ENCODE data around the gene BBS2.
A peak's percentile ranks its signal among the peaks of the same experiment; 100 is the strongest.

The BBS2 gene

GRCh38 chr16:56450275-56450985 is 69.4 kb downstream of the BBS2 start:
- in situ Hi-C loops (cut with MboI; ENCODE audit: low pct_unique_long_range_greater_than_20kb, low sequenced_read_pairs): no loop called here
- DNase-seq: peak; percentile 18

- no peak for DNase-seq
- in situ Hi-C loops (cut with MboI; ENCODE audit: low pct_unique_long_range_greater_than_20kb, low sequenced_read_pairs): no loop called here
These were observed 71.8 kb downstream of the BBS2 start for GRCh38 chr16:56448005-56448404.

GRCh38 chr16:56447286-56447685 is 72.5 kb downstream of the BBS2 start:
- no peak for DNase-seq
- in situ Hi-C loops (cut with MboI; ENCODE audit: low pct_unique_long_range_greater_than_20kb, low sequenced_read_pairs): no loop called here

GRCh38 chr16:56438038-56438437 is 81.8 kb downstream of the BBS2 start:
- no peak for DNase-seq
- in situ Hi-C loops (cut with MboI; ENCODE audit: low pct_unique_long_range_greater_than_20kb, low sequenced_read_pairs): no loop called here

GRCh38 chr16:56436258-56436657 is 83.6 kb downstream of the BBS2 start:
- no peak for DNase-seq
- in situ Hi-C loops (cut with MboI; ENCODE audit: low pct_unique_long_range_greater_than_20kb, low sequenced_read_pairs): no loop called here

Measured in KBM-7 (cell line).